ENCODE measurements around the gene KCNAB1. TPM values are rescaled to one million over a fixed set of nuclear protein-coding genes. Genes with fewer than 3 reads are reported as not detected.

KCNAB1 gene
- total RNA-seq, 3 donors from 2014 or later (not counting 1 experiment from before 2014, with no cell fraction given), result not detected

DNA sequence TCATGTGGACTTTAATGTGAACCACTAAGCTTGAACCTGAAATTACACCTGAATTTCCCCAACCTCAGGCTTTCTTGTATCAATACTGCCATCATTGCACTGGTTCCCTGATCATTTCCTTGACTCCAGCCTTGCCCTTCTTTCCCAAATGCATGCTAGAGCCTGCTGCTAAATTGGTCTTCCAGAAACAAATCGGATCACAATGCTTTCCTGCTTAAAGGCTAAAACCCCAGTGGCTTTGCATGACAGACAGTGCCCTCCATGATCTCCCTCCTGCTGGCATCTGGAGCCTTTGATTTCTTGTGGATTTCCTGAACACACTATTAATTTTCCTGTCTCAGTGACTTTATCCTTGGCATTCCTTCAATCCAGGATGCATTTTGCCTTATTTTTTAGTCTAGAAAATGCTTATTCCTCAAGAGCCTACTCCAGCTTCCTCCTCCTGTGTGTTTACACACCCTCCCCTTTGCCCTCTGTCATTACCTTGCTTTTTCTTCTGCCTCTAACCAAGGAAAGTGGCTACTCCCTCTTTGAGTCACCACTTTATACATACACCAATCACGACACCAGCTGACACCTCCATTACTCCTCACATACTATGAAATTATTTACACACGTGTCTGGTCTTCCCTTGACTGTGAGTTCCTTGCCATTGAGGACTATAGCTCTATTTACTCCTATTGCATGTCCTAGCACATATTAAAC, 214.6 kb downstream of the KCNAB1 start:
- no peaks in the 10 kb centered on the region for H3K9me3 ChIP-seq (ENCODE audit: control insufficient read depth, insufficient read depth, low read length)
- Mint-ChIP-seq H3K27me3 (ENCODE audit: low read depth in 2 of 2) (peaks cover 0 to 5% of the 10 kb centered on the region in 2 donors), H3K4me3 (no peak overlapping the region), H3K9me3 (no peaks in the 10 kb centered on the region), H3K4me1 (no peaks in the 10 kb centered on the region), H3K27ac (no peak overlapping the region), H3K36me3 (no peaks in the 10 kb centered on the region)
- ATAC-seq, result no peak
- no peaks in the 10 kb centered on the region for H3K27me3 ChIP-seq (ENCODE audit: control insufficient read depth, insufficient read depth, low read length)
- intact Hi-C loops (cut with micrococcal nuclease), result no loop called here
- H3K4me3 ChIP-seq (ENCODE audit: low read length), result no peak overlapping the region
- H3K4me1 ChIP-seq (ENCODE audit: control insufficient read depth, insufficient read depth, low read length), result no peaks in the 10 kb centered on the region
- DNase-seq, result no peak
- TF ChIP-seq, protein P1, sequence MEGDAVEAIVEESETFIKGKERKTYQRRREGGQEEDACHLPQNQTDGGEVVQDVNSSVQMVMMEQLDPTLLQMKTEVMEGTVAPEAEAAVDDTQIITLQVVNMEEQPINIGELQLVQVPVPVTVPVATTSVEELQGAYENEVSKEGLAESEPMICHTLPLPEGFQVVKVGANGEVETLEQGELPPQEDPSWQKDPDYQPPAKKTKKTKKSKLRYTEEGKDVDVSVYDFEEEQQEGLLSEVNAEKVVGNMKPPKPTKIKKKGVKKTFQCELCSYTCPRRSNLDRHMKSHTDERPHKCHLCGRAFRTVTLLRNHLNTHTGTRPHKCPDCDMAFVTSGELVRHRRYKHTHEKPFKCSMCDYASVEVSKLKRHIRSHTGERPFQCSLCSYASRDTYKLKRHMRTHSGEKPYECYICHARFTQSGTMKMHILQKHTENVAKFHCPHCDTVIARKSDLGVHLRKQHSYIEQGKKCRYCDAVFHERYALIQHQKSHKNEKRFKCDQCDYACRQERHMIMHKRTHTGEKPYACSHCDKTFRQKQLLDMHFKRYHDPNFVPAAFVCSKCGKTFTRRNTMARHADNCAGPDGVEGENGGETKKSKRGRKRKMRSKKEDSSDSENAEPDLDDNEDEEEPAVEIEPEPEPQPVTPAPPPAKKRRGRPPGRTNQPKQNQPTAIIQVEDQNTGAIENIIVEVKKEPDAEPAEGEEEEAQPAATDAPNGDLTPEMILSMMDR (IDR thresholded peaks at IDR 0.05), result no peak
- H3K36me3 ChIP-seq (ENCODE audit: control insufficient read depth, insufficient read depth, low read length), result no peaks in the 10 kb centered on the region
- no peak overlapping the region for H3K27ac ChIP-seq (ENCODE audit: low read length)
- 85% methylated on average over 3 of the region's 3 CpGs for WGBS (ENCODE audit: insufficient coverage)

DNA sequence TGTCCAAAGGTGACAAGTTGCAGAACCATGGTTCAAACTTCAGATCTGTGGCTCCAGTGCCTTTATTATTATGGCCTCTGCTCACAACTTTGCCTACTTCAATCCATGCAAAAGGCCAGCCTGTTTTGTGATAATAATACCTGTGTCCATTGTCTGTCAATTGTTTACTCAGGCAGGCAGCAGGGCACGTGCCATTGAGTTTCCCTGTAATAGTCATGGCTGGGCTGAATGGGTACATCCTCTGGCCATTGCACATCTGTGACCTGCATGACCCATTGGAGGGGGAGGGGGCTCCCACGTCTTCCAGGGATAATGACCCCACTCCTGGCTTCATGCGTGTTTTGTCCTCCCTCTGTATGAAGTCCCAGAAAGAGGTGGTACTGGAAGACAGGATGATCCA, 219.1 kb downstream of the KCNAB1 start:
- H3K4me3 Mint-ChIP-seq, result no peak overlapping the region
- ATAC-seq, result no peak
- Histone ChIP-seq H3K27me3 (ENCODE audit: control insufficient read depth, insufficient read depth, low read length) (no peaks in the 10 kb centered on the region), H3K4me1 (ENCODE audit: control insufficient read depth, insufficient read depth, low read length) (no peaks in the 10 kb centered on the region), H3K4me3 (ENCODE audit: low read length) (no peak overlapping the region), H3K27ac (ENCODE audit: low read length) (no peak overlapping the region), H3K36me3 (ENCODE audit: control insufficient read depth, insufficient read depth, low read length) (no peaks in the 10 kb centered on the region), H3K9me3 (ENCODE audit: control insufficient read depth, insufficient read depth, low read length) (no peaks in the 10 kb centered on the region)
- 88% methylated on average over 3 of the region's 3 CpGs for WGBS (ENCODE audit: insufficient coverage)
- no peaks in the 10 kb centered on the region for H3K36me3 Mint-ChIP-seq
- peaks cover 0 to 5% of the 10 kb centered on the region in 2 donors for H3K27me3 Mint-ChIP-seq (ENCODE audit: low read depth in 2 of 2)
- TF ChIP-seq, protein P1 (IDR thresholded peaks at IDR 0.05), result no peak
- no peak overlapping the region for H3K27ac Mint-ChIP-seq
- H3K4me1 Mint-ChIP-seq, result no peaks in the 10 kb centered on the region
- intact Hi-C loops (cut with micrococcal nuclease), result no loop called here
- H3K9me3 Mint-ChIP-seq, result no peaks in the 10 kb centered on the region
- DNase-seq, result no peak

DNA sequence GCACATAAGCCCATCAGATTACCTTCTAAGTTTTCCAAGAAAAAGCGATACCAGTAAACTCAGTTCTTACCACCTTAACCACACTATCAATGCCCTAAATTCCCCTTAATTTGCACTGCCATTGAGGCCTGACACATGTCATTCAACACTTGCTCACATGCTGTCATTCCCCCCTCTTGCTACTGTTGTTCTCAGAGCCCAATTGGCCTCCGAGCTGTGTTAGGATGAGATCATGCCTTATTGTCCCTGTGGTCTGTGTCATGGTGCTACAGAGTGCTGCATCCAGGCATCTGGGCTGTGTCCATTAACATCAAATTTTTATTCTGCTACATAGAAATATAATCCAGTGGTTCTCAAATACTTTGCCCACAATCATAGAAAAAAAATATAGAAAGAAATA, 221.0 kb downstream of the KCNAB1 start:
- Mint-ChIP-seq H3K4me3 (no peak overlapping the region), H3K27me3 (ENCODE audit: low read depth in 2 of 2) (peaks cover 4 to 5% of the 10 kb centered on the region in 2 donors), H3K9me3 (no peaks in the 10 kb centered on the region), H3K27ac (no peak overlapping the region), H3K4me1 (no peaks in the 10 kb centered on the region), H3K36me3 (no peaks in the 10 kb centered on the region)
- Histone ChIP-seq H3K27ac (ENCODE audit: low read length) (no peak overlapping the region), H3K27me3 (ENCODE audit: control insufficient read depth, insufficient read depth, low read length) (no peaks in the 10 kb centered on the region), H3K4me3 (ENCODE audit: low read length) (no peak overlapping the region), H3K9me3 (ENCODE audit: control insufficient read depth, insufficient read depth, low read length) (no peaks in the 10 kb centered on the region), H3K36me3 (ENCODE audit: control insufficient read depth, insufficient read depth, low read length) (no peaks in the 10 kb centered on the region), H3K4me1 (ENCODE audit: control insufficient read depth, insufficient read depth, low read length) (no peaks in the 10 kb centered on the region)
- 90% methylated on average over 2 of the region's 2 CpGs for WGBS (ENCODE audit: insufficient coverage)
- no peak for DNase-seq
- intact Hi-C loops (cut with micrococcal nuclease), result no loop called here
- no peak for ATAC-seq
- TF ChIP-seq, protein P1 (IDR thresholded peaks at IDR 0.05), result no peak

All from natural killer cell (primary cell).